ENCODE results near the gene PQBP1. TPM values are rescaled to one million over a fixed set of nuclear protein-coding genes. Genes with fewer than 3 reads are reported as not detected.
"Not testable (repeated sequence)": the region's sequence is repeated elsewhere in the genome, so short reads cannot be mapped to it uniquely, and the experiment has no call there.

PQBP1 gene
- total and polyA plus RNA-seq, 4 experiments from 2014 or later, result 59.6 to 94.1 (median 72.2) TPM

- H3K27ac ChIP-seq (ENCODE audit: low read depth, low read length); H3K36me3 ChIP-seq (ENCODE audit: insufficient read depth, low read length); H3K27ac Mint-ChIP-seq; DNase-seq; intact Hi-C loops (cut with micrococcal nuclease); H3K27me3 Mint-ChIP-seq; H3K9me3 ChIP-seq (ENCODE audit: control insufficient read depth in 1 of 2, low read length in 2 of 2); CTCF ChIA-PET (ENCODE audit: partially characterized antibody); H3K9me3 Mint-ChIP-seq; H3K27me3 ChIP-seq (ENCODE audit: insufficient read depth, low read length); H3K4me1 ChIP-seq (ENCODE audit: insufficient read depth, low read length); H3K4me3 Mint-ChIP-seq; H3K36me3 Mint-ChIP-seq; H3K4me3 ChIP-seq (ENCODE audit: low read length in 2 of 2); POLR2A ChIA-PET (ENCODE audit: partially characterized antibody); H3K4me1 Mint-ChIP-seq: not testable (repeated sequence)
Measured at GRCh38 chrX:48872017-48872416, 25.7 kb upstream of the PQBP1 start.

DNA sequence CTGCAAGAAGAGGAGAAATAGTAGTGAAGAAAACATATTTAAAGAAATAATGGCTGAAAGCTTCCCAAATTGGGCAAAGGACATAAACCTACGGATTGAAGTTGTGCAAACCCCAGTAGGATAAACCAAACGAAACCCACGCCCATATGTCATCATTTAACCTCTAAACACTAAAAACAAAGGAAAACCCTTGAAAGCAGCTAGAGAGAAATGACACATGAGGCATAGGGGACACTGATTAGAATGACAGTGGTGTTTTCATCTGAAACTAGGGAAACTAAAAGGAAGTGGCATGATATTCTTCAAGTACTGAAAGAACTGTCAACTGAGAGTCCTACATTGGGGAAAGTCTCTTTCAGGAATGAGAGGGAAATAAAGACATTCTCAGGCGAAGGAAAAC lies 20.8 kb upstream of the PQBP1 start:
- H3K9me3 Mint-ChIP-seq; CTCF ChIA-PET (ENCODE audit: partially characterized antibody); H3K27ac Mint-ChIP-seq; DNase-seq; H3K9me3 ChIP-seq (ENCODE audit: control insufficient read depth in 1 of 2, low read length in 2 of 2); intact Hi-C loops (cut with micrococcal nuclease); H3K27me3 Mint-ChIP-seq; H3K36me3 ChIP-seq (ENCODE audit: insufficient read depth, low read length); H3K27me3 ChIP-seq (ENCODE audit: insufficient read depth, low read length); H3K36me3 Mint-ChIP-seq; H3K27ac ChIP-seq (ENCODE audit: low read depth, low read length); H3K4me3 ChIP-seq (ENCODE audit: low read length in 2 of 2); H3K4me1 ChIP-seq (ENCODE audit: insufficient read depth, low read length); POLR2A ChIA-PET (ENCODE audit: partially characterized antibody); H3K4me1 Mint-ChIP-seq: not testable (repeated sequence)
- H3K4me3 Mint-ChIP-seq, result peak overlapping the region in 1 of 8 donors; percentile 59

DNA sequence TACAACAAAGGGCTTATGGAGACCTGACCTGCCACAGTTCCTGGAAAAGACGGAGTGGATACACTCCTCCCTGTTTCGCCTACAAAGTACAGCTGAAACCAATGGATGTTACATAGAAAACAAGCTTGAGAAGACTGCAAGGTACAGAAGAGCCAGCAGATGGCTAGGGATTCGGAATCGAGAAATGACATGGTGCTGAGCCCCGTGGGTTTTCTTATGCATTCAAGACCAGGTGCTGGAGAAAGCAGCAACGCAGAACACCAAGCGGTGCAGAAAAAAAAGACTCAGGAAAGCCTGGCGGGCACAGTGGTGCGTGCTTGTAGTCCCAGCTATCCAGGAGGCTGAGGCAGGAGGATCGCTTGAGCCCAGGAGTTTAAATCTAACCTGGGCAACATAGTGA lies 14.0 kb upstream of the PQBP1 start:
- no peak overlapping the region for H3K27ac Mint-ChIP-seq
- H3K4me3 Mint-ChIP-seq, result no peak overlapping the region
- Histone ChIP-seq H3K4me1 (ENCODE audit: insufficient read depth, low read length) (no peaks in the 10 kb centered on the region), H3K27ac (ENCODE audit: low read depth, low read length) (no peak overlapping the region), H3K4me3 (ENCODE audit: low read length in 2 of 2) (no peak overlapping the region), H3K9me3 (ENCODE audit: control insufficient read depth in 1 of 2, low read length in 2 of 2) (no peaks in the 10 kb centered on the region), H3K27me3 (ENCODE audit: insufficient read depth, low read length) (no peaks in the 10 kb centered on the region), H3K36me3 (ENCODE audit: insufficient read depth, low read length) (no peaks in the 10 kb centered on the region)
- no peaks in the 10 kb centered on the region for H3K27me3 Mint-ChIP-seq
- intact Hi-C loops (cut with micrococcal nuclease), result no loop called here
- POLR2A ChIA-PET (ENCODE audit: partially characterized antibody), result no interaction called here
- H3K36me3 Mint-ChIP-seq, result no peaks in the 10 kb centered on the region
- CTCF ChIA-PET (ENCODE audit: partially characterized antibody), result no interaction called here
- H3K4me1 Mint-ChIP-seq, result no peaks in the 10 kb centered on the region
- H3K9me3 Mint-ChIP-seq, result no peaks in the 10 kb centered on the region
- DNase-seq, result no peak

GRCh38 chrX:48886586-48886985 lies 11.1 kb upstream of the PQBP1 start:
- H3K27me3 Mint-ChIP-seq; H3K4me1 ChIP-seq (ENCODE audit: insufficient read depth, low read length); H3K27me3 ChIP-seq (ENCODE audit: insufficient read depth, low read length); H3K4me3 ChIP-seq (ENCODE audit: low read length in 2 of 2); H3K9me3 Mint-ChIP-seq; H3K36me3 Mint-ChIP-seq; POLR2A ChIA-PET (ENCODE audit: partially characterized antibody); CTCF ChIA-PET (ENCODE audit: partially characterized antibody); H3K4me3 Mint-ChIP-seq; H3K27ac ChIP-seq (ENCODE audit: low read depth, low read length); H3K9me3 ChIP-seq (ENCODE audit: control insufficient read depth in 1 of 2, low read length in 2 of 2); H3K36me3 ChIP-seq (ENCODE audit: insufficient read depth, low read length); H3K27ac Mint-ChIP-seq; intact Hi-C loops (cut with micrococcal nuclease); DNase-seq: not testable (repeated sequence)
- H3K4me1 Mint-ChIP-seq, result peaks cover 7 to 11% (median 9%) of the 10 kb centered on the region in 4 donors

DNA sequence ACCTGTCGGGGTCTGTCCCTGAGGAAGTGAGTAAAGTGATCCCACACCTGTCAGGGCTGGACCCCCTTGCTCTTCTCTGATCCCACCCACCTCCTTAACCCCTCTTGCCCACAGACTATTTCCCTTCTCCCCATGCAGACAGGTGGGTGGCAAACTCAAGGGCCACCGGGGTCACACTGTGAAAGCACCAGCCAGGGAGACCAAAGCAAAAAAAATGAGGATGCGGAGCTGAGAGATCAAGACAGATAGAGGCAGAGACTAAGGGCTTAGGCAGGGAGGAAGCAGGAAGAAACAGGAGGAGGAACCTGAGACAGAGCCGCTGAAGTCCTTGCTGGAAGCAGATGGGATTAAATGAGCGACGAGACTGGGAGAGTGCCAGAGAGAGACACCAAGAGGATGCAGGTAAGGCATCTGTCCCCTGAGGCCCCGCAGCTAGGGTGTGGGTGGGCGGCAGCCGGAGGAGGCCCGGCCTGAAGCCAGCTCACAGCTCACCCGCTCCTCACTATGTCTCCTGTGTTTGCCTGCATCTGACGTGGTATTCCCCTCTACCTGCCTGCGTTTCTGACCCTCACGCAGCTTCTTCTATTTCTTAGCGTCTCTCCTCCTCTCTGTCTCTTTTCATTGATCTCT lies 7.3 kb upstream of the PQBP1 start:
- H3K4me1 ChIP-seq (ENCODE audit: insufficient read depth, low read length), result peaks cover 10% of the 10 kb centered on the region
- peak overlapping the region; percentile 86 to 97 (median 92) for H3K4me3 Mint-ChIP-seq
- DNase-seq, result no peak
- peak overlapping the region in 1 of 2 donors; percentile 49 for H3K4me3 ChIP-seq (ENCODE audit: low read length in 2 of 2)
- CTCF ChIA-PET (ENCODE audit: partially characterized antibody), result interaction anchor here (2.2 to 2.8 kb wide), 3 partner anchors 49 to 242 kb away, joined by 8 to 35 read pairs (median 9); no protein-coding TSS in a partner anchor
- intact Hi-C loops (cut with micrococcal nuclease), result loop anchor here (2.0 kb wide), 2 partner anchors 46 to 242 kb away; no protein-coding TSS in a partner anchor
- H3K27me3 Mint-ChIP-seq, result peaks cover 0 to 1% of the 10 kb centered on the region in 2 donors
- H3K27ac ChIP-seq (ENCODE audit: low read depth, low read length), result peak overlapping the region; percentile 52
- peaks cover 9 to 22% (median 16%) of the 10 kb centered on the region in 4 donors for H3K4me1 Mint-ChIP-seq
- POLR2A ChIA-PET (ENCODE audit: partially characterized antibody), result interaction anchor here (1.2 to 2.5 kb wide), 4 partner anchors 22 to 242 kb away, joined by 3 to 28 read pairs (median 12); partner anchors contain the start of genes HDAC6 and SLC35A2
- peak overlapping the region; percentile 78 to 93 (median 85) for H3K27ac Mint-ChIP-seq
- H3K36me3 ChIP-seq (ENCODE audit: insufficient read depth, low read length), result peaks cover 3% of the 10 kb centered on the region
- no peaks in the 10 kb centered on the region for H3K9me3 Mint-ChIP-seq
- no peaks in the 10 kb centered on the region for H3K27me3 ChIP-seq (ENCODE audit: insufficient read depth, low read length)
- no peaks in the 10 kb centered on the region for H3K9me3 ChIP-seq (ENCODE audit: control insufficient read depth in 1 of 2, low read length in 2 of 2)
- peaks cover 4% of the 10 kb centered on the region in 2 donors for H3K36me3 Mint-ChIP-seq

GRCh38 chrX:48890934-48891401 lies 6.8 kb upstream of the PQBP1 start:
- Histone ChIP-seq H3K36me3 (ENCODE audit: insufficient read depth, low read length) (peaks cover 3% of the 10 kb centered on the region), H3K27ac (ENCODE audit: low read depth, low read length) (peak overlapping the region; percentile 52), H3K9me3 (ENCODE audit: control insufficient read depth in 1 of 2, low read length in 2 of 2) (no peaks in the 10 kb centered on the region), H3K4me1 (ENCODE audit: insufficient read depth, low read length) (peaks cover 10% of the 10 kb centered on the region), H3K27me3 (ENCODE audit: insufficient read depth, low read length) (no peaks in the 10 kb centered on the region), H3K4me3 (ENCODE audit: low read length in 2 of 2) (peak overlapping the region in 1 of 2 donors; percentile 49)
- ChIA-PET CTCF (ENCODE audit: partially characterized antibody) (interaction anchor here (1.0 to 2.8 kb wide), 11 partner anchors 16 to 243 kb away, joined by 3 to 35 read pairs (median 6); partner anchors contain the start of genes HDAC6 and WAS), POLR2A (ENCODE audit: partially characterized antibody) (interaction anchor here (0.7 to 2.5 kb wide), 18 partner anchors 10 to 312 kb away, joined by 3 to 28 read pairs (median 4); partner anchors contain the start of genes HDAC6 and SLC35A2)
- Mint-ChIP-seq H3K4me3 (peak overlapping the region; percentile 86 to 97 (median 92)), H3K36me3 (peaks cover 4 to 5% of the 10 kb centered on the region in 2 donors), H3K27ac (peak overlapping the region; percentile 74 to 93 (median 85)), H3K9me3 (no peaks in the 10 kb centered on the region), H3K27me3 (peaks cover 0 to 1% of the 10 kb centered on the region in 2 donors), H3K4me1 (peaks cover 9 to 25% (median 18%) of the 10 kb centered on the region in 4 donors)
- peak in 1 of 5 donors; percentile 44 for DNase-seq
- intact Hi-C loops (cut with micrococcal nuclease), result loop anchor here (1.0 to 2.0 kb wide), 6 partner anchors 21 to 242 kb away; partner anchors contain the start of gene TFE3
